Femur (tissue), 1 donor: ENCODE measurements around the gene ADD1.
"Not testable (repeated sequence)": the region's sequence is repeated elsewhere in the genome, so short reads cannot be mapped to it uniquely, and the experiment has no call there.

Experiments
- DNase-seq: peaks from one replicate; pipeline ENCODE4 v3.0.0-alpha.2; 2017

The ADD1 gene

DNA sequence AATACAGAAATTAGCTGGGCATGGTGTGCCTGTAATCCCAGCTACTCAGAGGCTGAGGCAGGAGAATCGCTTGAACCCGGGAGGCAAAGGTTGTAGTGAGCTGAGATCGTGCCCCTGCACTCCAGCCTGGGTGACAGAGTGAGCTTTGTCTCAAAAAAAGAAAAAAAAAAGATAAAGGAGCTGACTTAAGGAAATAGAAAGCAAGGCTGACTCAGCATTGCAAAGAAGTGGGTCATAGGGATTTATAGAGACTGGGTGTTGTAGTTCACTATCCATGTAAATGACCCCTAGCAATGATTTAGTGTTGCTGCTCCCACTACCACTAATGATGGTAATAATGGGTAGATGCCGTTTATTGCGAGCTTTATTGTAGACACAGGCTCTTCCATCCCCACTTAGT, 47.6 kb downstream of the ADD1 start:
- no peak for DNase-seq

DNA sequence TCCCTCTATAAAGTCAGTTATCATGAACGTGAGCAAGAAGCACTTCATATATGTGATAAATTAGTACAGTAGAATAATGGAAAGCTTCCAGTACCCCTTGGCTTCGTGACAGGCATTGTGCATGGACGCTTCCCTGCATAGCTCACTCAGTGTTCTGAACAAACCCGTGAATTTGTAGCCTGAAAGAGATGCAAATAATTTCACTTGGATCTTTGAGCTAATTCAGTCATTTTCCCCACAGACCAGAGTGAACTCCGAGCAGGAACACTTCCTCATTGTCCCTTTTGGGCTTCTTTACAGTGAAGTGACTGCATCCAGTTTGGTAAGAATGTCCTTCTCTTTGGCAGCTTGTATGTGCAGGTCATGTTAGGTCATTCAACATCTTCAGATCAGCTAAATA, 50.1 kb downstream of the ADD1 start:
- DNase-seq: no peak

DNA sequence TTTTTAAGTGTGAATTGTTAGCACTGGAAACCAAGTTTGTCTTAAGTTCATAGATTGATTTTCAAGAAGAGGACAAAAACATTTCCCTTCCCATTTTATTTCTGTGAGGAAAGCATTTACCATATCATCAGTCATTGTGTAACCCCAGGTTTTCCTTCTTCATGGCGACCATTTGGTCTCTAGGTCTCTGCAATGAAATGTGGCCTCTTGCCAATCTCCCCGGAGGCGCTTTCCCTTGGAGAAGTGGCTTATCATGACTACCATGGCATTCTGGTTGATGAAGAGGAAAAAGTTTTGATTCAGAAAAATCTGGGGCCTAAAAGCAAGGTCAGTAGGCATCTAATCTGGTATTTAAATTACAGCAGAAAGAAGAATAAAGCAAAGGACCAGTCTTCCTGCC, 54.4 kb downstream of the ADD1 start:
- no peak for DNase-seq

DNA sequence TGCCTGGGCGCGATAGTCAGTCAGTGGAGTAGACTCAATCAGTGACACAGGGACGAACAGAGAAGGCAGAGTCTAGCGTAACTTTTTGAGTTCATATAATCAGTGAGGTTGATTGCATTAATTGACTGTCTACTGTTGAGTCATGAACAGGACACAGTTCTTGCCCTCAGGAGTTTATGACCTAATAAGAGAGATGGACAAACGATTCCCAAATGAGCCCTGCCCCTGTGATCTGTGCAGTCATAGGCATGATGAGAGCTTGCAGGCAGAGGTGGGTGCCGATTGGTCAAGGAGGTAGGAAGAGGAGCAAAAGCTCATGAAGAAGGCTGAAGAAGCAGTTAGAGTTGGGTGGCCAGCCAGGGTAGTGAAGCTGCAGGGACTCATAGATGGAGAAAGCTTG, 57.1 kb downstream of the ADD1 start:
- DNase-seq: no peak

DNA sequence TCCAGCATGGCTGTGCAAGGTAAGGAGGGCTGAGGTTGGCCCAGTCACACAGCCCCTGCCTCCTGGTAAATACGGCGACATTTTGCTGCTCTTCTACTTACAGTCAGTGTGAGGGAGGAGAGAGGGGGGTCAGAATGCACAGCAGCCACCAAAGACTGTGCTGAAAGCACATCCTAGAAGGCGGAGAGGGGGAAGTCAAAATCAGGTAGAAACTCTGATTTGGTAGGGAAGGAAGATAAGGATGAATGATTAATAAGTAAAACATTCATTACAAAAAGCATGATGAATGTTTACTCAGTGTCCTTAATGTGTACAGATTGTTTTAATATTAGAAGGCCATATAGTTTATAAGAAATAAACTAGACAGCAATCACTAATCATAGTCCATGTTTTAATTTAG, 57.5 kb downstream of the ADD1 start:
- no peak for DNase-seq

DNA sequence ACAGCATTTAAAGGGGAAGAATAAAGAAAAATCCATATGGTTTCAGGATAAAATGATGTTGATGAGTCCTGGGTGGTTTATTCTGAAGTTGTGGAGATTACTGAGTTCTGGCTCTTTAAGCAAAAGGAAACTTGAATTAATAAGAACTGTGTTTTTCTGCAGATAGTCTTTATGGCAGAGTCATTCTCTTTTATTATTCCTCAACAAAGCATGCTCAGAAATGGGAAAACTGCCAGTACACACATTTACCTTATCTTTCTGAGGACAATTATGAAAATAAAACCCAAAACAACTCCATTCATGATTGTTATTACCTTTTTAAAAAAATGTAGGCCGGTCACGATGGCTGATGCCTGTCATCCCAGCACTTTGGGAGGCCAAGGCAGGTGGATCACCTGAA, 58.5 kb downstream of the ADD1 start:
- DNase-seq: no peak

DNA sequence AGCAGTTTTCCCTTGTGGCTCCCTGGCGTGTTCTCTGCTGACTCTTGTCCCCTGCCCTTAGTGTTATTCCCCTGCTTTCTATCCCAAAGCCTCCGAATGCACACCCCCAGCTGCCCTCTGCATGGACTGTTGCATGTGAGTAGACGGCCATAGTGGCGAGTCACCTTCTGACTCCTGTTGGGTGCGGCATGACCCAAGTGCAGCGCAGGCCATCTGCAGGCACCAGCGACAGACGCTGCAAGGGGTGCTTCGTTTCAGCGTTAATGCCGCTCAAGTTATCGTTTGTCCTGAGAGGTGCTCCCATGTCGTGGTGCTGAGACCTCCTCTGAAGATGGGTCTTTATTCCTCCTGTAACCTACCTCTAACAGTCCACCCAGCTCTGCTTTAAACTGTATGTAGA, 61.9 kb downstream of the ADD1 start:
- DNase-seq: no peak

DNA sequence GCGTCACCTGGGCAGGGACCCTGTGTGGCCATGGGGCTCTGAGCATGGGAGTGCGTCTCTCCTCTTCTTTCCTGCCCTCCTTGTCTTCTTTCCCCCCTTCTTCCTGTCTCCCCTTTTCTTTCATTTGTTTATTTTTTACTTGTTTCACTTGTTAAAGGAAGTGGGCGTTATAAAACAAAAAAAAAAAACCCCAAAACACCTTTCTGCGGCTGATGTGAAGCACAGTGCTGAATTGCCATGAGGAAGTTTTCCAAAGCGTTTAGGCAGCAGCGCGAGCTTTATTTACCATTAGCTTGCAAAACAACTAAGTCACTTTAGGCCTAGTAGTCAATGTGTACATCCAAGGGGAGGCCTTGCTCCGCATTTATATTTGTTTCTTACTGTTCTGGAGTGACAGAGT, 62.6 kb downstream of the ADD1 start:
- no peak for DNase-seq

DNA sequence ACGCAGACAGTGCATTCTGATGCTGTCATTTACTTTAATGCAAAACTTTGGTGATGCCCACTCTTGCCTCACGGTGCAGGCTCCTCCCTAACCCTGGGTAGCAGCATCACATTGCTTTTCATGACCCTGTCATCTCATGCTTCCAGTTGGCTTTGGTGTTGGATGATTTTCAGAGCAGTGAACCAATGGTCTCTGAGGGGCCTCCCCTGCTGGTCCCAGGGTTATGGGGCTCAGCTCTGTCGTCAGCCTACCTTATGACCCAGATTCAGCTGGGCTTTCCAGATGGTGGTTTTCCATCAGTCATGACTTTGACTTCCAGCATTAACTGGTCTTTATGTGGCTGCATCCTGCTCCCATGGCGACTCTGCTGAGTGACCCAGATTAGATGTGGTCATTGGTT, 63.6 kb downstream of the ADD1 start:
- DNase-seq: no peak

DNA sequence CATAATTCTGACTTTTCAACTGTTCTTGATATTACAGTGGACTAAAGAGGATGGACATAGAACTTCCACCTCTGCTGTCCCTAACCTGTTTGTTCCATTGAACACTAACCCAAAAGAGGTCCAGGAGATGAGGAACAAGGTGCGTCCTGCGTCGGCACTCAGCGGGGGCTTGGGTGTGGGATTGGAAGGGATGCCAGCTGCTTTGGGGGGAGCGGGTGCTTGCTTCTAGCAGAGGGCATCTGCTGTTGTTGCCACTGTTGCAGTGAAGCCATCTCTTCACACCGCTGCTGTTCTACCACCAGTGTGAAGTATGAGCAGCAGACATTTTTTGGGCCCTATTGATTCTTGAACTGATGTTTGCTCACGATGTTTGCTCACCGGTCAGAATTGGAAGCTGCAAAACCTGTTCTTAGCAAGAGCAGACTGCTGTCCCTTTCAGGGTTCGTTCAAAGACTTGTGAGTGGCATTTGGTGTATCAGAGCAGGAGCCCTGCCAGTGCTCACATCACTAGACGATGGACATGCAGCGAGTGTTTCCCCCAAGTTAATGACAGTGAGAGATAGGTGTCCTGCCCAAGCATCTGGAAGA, 64.2 kb downstream of the ADD1 start:
- no peak for DNase-seq

DNA sequence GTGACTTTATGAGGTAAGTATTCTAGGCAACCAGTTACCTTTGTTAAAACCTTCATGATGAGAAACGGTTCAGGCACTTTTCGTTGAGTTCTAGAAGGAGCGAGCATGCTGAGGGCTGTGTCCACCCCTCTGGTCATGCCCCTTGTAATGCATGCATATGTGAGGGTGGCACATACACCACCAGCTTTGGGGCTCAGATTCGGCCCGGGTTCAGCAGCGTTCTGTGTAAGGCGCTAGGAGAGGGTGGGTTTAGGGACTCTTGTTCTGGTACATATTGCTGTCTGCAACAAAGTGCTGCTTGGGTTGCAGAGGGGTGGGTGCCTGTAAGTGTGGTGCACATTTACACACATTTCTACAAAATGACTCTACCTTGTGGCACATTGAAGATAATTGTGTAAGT, 65.0 kb downstream of the ADD1 start:
- DNase-seq: no peak

DNA sequence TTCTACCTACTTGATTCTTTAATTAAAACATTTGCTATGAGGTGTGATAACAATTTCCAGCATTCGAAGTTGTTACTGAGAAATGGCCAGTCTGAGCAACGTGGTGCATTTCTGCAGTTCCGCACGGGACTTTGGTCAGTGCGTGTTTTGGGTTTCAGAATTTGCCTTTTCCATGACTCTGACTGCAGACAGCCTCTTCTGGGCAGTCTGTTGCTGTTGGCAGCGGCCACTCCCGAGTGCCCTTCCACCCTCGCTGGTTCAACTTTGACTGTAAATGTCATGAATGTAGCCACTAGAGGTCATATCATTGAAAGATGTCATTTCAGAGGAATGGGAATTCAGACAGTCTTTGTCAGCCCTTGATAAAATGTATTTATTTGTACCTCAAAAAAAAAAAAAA, 65.9 kb downstream of the ADD1 start:
- no peak for DNase-seq

DNA sequence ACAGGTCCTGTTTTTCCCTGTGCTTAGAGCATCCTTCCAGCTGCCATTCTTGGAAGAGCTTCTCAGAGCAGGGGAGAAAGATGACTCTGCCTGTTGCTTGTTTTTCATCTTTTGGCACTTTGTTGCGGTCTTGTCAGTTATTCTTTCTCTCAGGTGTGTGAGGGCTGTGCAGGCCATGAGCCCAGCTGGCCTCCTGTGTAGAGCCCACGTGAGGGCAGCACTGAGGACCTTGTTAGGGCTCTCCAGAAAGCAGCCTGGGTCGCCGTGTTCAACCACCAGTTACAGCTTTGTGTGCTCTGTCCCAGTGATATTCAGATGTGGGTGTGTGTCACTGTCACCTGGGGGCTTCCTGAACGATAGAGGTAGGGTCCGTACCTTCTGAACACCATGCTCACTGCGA, 66.8 kb downstream of the ADD1 start:
- DNase-seq: no peak

DNA sequence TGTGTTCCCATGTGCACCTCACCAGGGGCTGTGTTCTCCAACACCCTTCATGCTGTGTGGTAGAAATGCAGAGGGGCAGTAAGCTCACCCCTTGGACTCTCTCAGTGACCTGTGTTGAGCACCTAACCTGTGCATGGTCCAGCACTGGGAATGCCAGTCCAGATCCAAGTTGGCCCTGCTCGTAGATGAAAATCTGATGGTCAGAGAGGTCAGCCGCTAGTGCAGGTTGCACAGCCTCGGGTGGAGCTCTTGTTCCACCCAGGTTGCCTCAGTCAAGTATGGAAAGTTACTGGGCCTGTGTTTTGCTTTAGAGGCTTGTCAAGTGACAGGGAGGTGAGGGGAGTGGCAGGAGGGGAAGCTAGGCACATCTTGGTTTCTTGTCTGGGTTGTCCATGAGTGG, 68.2 kb downstream of the ADD1 start:
- DNase-seq: no peak

DNA sequence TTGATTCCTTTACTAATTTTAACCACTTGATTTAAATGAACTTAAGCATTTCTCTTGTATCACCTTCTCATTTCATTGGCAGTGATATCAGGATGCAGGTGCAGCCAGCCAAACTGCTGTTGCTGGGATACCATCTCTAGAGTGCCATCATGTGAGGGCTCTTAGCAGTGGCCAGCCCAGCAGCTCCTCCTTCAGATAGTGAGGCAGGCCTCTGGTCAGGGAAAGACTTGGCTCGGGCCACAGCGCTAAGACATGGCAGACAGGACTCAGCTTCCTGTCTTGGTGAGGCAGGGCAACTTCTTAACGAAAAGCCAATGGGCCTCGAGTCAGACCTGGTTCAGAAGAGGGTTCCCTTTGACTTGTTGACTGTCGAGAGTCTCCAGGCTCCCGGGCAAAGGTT, 69.5 kb downstream of the ADD1 start:
- no peak for DNase-seq

DNA sequence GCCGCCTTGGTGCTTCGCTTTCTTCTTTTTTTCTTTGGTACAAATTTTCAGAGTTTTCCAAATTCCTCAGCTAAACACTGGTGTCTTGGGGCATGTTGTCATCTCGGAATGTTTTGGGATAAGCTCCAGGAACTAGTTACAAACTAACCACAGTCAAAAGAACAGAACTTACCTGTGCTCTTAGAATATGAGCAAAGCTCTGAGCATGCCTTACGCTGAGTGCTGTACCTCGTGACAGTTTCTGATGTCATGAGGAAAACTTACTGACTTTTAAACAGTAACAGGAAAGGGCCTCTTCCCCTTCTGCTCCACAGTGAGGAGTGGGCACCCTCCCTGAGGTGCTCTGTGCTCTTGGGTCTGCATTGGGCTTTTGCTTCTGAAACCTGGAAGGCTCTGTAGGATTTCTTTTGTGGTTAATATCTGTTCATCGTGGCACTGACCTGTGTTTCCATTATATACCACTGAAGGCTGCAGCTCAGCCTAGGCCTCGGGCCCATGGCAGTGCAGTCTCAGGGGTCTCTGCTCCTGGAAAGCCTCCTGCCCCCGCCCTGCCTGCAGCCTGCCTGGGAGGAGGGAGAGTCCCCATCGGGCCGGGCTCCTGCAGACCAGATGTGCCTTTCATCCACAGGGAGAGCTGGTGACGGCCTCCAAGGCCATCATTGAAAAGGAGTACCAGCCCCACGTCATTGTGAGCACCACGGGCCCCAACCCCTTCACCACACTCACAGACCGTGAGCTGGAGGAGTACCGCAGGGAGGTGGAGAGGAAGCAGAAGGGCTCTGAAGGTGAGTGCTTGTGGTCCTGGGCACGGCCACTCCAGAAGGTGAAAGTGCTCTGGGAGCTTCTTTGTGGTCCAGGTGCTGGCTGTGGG, 70.8 kb downstream of the ADD1 start:
- DNase-seq: no peak

DNA sequence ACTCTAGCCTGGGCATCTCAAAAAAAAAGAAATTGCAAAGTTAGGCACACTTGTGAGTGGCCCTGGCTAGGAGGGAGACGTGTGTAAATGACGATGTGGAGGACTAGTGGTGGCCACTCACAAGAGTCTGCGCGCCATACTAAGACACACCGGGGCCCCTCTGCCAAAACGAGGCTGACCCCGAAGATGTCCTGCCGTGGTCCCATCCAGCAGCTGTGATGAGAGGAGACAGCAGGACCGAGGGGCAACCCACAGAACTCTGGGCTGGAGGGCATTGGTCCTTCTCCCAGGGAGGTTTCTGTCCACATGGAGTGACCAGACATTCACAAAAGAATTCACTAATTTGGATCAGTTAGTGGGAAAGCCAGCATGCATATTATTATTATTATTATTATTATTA, 72.1 kb downstream of the ADD1 start:
- DNase-seq: no peak

DNA sequence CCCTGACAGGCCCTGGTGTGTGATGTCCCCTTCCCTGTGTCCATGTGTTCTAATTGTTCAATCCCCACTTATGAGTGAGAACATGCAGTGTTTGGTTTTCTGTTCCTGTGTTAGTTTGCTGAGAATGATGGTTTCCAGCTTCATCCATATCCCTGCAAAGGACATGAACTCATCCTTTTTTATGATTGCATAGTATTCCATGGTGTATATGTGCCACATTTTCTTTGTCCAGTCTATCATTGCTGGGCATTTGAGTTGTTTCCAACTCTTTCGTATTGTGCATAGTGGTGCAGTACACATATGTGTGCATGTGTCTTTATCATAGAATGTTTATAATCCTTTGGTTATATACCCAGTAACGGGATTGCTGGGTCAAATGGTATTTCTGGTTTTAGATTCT, 73.1 kb downstream of the ADD1 start:
- not testable (repeated sequence) for DNase-seq

DNA sequence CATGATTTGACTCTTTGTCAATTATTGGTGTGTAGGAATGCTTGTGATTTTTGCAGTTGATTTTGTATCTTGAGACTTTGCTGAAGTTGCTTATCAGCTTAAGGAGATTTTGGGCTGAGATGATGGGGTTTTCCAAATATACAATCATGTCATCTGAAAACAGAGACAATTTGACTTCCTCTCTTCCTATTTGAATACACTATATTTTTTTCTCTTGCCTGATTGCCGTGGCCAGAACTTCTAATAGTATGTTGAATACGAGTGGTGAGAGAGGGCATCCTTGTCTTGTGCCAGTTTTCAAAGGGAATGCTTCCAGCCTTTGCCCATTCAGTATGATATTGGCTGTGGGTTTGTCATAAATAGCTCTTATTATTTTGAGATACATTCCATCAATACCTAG, 74.7 kb downstream of the ADD1 start:
- not testable (repeated sequence) for DNase-seq

DNA sequence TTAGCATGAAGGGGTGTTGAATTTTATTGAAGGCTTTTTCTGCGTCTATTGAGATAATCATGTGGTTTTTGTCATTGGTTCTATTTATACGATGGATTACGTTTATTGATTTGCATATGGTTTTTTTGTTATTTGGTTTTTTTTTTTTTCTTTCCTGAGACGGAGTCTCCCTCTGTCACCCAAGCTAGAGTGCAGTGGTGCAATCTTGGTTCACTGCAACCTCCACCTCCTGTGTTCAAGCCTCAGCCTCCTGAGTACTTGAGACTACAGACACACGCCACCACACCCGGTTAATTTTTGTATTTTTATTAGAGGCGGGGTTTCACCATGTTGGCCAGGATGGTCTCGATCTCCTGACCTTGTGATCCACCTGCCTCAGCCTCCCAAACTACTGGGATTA, 75.1 kb downstream of the ADD1 start:
- not testable (repeated sequence) for DNase-seq

DNA sequence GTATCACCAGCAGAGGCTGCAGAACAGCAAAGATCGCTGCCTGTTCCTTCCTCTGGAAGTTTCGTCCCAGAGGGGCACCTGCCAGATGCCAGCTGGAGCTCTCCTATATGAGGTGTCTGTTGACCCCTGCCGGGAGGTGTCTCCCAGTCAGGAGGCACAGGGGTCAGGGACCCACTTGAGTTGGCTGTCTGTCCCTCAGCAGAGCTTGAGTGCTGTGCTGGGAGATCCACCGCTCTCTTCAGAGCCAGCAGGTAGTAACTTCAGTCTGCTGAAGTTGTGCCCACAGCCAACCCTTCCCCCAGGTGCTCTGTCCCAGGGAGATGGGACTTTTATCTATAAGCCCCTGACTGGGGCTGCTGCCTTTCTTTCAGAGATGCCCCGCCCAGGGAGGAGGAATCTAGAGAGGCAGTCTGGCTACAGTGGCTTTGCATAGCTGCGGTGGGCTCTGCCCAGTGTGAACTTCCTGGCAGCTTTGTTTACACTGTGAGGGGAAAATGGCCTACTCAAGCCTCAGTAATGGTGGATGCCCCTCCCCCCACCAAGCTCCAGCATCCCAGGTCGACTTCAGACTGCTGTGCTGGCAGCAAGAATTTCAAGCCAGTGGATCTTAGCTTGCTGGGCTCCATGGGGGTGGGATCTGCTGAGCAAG, 78.9 kb downstream of the ADD1 start:
- DNase-seq: not testable (repeated sequence)

DNA sequence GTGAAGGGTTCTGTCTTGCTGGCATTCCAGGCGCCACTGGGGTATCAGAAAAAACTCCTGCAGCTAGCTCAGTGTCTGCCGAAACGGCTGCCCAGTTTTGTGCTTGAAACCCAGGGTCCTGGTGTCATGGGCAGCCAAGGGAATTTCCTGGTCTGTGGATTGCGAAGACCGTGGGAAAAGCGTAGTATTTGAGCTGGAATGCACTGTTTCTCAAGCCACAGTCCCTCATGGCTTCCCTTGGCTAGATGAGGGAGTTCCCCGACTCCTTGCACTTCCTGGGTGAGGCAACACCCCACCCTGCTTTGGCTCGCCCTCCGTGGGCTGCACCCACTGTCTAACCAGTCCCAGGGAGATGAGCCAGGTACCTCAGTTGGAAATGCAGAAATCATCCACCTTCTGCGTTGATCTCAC, 79.5 kb downstream of the ADD1 start:
- no peak for DNase-seq

DNA sequence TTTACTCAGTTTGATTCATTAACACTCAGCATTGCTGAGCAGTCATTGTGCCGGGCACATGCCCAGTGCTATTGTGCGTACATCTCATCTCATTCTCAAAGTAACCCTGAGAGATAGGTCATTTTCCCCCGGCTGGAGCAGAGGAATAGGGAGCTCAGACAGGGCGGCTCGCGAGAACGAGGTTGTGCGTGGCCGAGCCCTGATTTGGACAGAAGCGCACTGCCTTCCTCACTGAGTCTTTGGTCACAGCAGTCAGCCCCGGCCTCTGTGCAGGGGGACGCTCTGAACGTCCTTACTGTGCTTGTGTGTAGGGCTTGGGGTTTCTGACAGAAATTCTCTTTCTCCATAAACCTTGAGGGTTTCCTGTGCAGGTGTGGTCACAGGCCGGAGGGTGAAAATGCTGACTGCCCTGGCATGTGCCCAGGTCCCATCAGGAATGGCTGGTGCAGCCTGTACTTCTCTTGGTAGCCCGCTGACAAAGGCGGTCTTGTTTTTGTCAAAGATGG, 80.1 kb downstream of the ADD1 start:
- DNase-seq: no peak

DNA sequence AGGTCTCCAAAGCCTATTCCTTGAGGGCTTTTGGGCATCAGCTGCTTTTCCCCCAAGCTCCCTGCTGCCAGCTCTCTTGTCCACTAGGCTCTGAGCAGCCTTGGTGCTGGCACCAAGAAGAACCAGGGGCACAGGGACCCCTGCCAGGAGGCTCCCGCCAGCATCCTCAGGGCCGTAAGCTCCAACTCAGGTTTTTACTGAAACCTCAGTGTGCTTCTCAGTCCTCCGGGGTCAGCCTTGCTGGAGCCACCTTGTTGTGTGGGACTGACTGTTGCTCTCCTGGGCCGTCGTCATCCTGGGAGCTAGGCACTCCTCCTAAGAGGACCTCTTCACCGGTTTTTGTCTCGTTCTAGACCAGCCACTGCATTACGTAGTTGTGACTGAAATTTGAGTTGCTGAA, 80.6 kb downstream of the ADD1 start:
- no peak for DNase-seq
